BE2C (cell line): ENCODE measurements around the gene TCFL5. TPM values are rescaled to one million over a fixed set of nuclear protein-coding genes. Genes with fewer than 3 reads are reported as not detected.

Experiments
- DNase-seq: peaks from one replicate; pipeline ENCODE4 v3.0.0-alpha.2; 2020
- H3K27me3 ChIP-seq: fragments of 250-450 bp; sonication (Bioruptor Pico); 2 replicates; pipeline ENCODE4 v1.5.1; 2020; ENCODE audit warnings: mild to moderate bottlenecking
- H3K36me3 ChIP-seq: fragments of 250-450 bp; sonication (Bioruptor Pico); 2 replicates; pipeline ENCODE4 v1.5.1; 2020; ENCODE audit warnings: mild to moderate bottlenecking
- H3K4me1 ChIP-seq: fragments of 250-450 bp; sonication (Bioruptor Pico); 2 replicates; pipeline ENCODE4 v1.5.1; 2020
- H3K4me3 ChIP-seq: 2 replicates; pipeline ENCODE4 v1.5.1; 2011; ENCODE audit warnings: low read depth, low read length
- H3K9me3 ChIP-seq: fragments of 250-450 bp; sonication (Bioruptor Pico); 2 replicates; pipeline ENCODE4 v1.5.1; 2020
- polyA plus RNA-seq: library from polyadenylated mRNA; unstranded; fragments of >200 nt; gene quantifications from one replicate; pipeline ENCODE4 v1.2.1, GENCODE V29; 2012; ENCODE audit warnings: low read depth, missing spikeins; ENCODE audit not compliant: insufficient read length, insufficient read depth
- TF ChIP-seq, protein P1 (sequence below): IDR thresholded peaks from 2 replicates; pipeline ENCODE4 v1.5.1; 2012; ENCODE audit warnings: mild to moderate bottlenecking, low read depth, low read length

Gene TCFL5
- polyA plus RNA-seq = 8.8 TPM

DNA sequence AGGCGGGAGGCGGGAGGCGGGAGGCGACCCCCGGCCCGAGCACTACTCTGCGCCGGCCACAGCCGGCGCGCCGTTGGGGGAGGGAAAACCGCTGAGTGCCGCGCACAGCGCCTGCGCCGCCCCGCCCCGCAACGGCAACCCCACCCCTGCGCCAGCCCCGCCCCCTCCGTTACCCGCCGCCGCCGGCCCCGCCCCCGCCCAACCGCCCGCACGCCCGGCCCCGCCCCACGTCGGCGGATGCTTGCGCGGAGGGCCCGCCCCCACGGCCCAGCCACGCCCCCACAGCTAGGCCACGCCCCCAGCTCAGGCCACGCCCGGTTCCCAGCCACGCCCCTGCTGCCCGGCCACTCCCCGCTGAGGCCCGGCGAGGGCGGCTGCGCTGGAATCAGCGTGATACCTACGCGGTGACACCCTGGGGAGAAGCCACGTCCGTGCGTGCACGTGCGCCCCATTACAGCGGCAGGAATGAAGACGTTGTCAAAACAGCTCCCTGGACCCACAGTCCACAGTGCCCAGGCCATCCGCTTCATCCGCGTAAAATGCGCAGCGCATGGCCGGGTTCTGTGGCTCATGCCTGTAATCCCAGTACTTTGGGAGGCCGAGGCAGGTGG is at the start of gene TCFL5:
Gene TCFL5, minus strand, starts transcription at position 97 of the 611 bp plus-strand sequence. CDS start 152 bp downstream, outside the sequence.
- peak within 1 kb of the TSS; percentile 68 for H3K4me3 ChIP-seq
- DNase-seq = peak; percentile 92
- peaks cover 13% of the 10 kb centered on the region for H3K4me1 ChIP-seq
- H3K9me3 ChIP-seq = no peaks in the 10 kb centered on the region
- no peaks in the 10 kb centered on the region for H3K27me3 ChIP-seq
- H3K36me3 ChIP-seq = peaks cover 15% of the 10 kb centered on the region
- TF ChIP-seq, protein P1, sequence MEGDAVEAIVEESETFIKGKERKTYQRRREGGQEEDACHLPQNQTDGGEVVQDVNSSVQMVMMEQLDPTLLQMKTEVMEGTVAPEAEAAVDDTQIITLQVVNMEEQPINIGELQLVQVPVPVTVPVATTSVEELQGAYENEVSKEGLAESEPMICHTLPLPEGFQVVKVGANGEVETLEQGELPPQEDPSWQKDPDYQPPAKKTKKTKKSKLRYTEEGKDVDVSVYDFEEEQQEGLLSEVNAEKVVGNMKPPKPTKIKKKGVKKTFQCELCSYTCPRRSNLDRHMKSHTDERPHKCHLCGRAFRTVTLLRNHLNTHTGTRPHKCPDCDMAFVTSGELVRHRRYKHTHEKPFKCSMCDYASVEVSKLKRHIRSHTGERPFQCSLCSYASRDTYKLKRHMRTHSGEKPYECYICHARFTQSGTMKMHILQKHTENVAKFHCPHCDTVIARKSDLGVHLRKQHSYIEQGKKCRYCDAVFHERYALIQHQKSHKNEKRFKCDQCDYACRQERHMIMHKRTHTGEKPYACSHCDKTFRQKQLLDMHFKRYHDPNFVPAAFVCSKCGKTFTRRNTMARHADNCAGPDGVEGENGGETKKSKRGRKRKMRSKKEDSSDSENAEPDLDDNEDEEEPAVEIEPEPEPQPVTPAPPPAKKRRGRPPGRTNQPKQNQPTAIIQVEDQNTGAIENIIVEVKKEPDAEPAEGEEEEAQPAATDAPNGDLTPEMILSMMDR = no peak

DNA sequence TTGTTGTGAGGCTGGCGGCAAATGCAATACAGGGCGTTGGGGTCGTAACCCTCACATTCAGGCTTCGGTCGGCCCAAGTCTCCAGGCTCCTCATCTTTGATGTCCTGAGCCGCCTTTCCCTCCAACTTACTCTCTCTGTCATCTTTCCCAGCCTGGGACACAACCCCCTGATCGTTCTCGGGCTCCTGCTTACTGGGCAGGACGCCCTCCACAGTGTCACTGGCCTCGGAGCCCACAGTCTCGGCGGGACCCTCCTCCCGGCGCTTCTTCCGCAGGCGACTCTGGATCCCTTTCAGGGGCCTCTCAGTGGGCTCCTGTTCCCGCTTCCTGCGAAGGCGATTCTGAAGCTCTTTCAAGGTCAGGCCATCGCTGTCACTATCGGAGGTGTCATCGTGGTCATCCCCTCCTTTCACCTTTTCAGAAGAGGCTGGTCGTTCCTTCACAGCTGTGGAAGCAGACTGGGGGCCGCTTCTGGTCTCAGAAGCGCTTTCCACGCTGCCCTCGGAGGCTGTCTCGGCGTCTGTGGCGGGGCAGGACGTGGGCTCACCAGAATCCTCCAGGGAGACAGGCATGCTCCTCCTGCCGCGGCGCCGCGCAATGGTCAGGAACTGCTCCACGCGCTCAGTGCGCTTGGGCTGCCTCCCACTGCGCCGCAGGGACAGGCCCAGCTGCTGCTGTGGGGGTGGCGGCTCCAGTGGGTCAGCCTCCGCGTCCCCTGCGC is 49.3 kb upstream of the TCFL5 start:
- no peak for DNase-seq
- H3K27me3 ChIP-seq = no peaks in the 10 kb centered on the region
- no peak overlapping the region for H3K4me3 ChIP-seq
- H3K36me3 ChIP-seq = peaks cover 77% of the 10 kb centered on the region
- H3K4me1 ChIP-seq = peaks cover 6% of the 10 kb centered on the region
- H3K9me3 ChIP-seq = no peaks in the 10 kb centered on the region
- TF ChIP-seq, protein P1 = no peak

DNA sequence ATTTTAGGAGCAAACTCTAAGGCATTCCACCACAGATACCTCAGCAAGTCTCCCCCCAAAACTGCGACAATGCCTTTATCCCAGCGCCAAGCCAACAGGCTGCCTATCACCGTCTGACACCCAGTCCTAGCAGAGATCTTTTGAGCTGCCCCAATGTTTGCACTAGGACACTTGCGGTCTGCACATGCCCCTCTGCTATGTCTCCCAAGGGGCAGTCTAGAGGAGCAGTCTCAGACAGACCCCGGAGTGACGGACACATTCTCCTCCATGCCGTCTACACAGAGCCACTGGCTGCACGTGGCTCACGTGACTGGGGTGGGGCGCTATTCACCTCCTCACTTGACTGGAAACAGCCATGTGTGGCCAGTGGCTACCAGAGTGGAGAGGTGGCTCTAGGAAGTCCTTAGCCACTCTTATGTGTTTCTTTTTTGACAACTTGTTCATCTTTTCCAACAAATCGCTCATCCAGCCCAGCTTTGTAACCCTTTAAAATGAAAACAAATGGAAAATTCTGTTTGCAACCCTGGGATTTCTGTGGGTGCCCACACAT is 48.7 kb upstream of the TCFL5 start:
- H3K36me3 ChIP-seq = peaks cover 84% of the 10 kb centered on the region
- H3K4me3 ChIP-seq = no peak overlapping the region
- TF ChIP-seq, protein P1 = no peak
- H3K9me3 ChIP-seq = no peaks in the 10 kb centered on the region
- DNase-seq = no peak
- peaks cover 5% of the 10 kb centered on the region for H3K4me1 ChIP-seq
- no peaks in the 10 kb centered on the region for H3K27me3 ChIP-seq

DNA sequence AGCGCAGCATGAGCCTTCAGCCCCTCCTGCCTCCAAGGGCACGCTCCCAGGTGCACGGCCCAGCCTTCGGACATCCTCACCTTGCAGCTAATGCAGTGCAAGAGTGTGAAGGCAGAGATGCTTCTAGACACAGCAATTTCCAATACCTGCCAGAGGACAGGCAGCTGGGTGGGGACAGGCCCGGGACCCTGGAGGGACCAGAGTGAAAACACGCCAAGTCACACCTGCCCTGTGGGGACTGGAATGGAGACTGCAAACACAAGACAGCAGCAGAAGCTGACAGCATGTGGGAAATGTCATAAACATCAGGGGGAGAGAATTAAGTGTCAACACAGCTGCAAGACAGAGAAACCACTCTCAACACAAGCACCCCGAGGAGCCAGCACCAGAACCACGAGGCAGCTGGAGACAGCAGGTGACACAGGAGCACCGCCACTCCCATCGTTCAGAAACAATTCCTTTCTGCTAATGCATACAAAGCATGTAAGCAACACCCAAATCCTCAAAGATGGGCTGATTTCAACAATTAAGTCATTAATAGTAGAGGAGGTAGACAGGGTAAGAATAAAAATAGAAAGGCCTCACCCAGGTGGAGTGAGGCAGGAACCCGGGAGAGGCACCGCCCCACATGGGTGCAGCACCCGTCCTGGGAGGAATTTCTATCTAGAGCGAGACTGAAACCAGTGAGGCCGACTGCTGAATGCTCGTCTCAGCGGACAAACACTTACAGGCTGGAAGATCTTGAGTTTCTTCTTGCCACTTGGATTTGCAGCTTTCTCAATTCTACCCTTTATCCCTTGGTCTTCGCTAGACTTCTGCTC is 47.6 kb upstream of the TCFL5 start:
- Histone ChIP-seq H3K4me1 (no peaks in the 10 kb centered on the region), H3K36me3 (peaks cover 90% of the 10 kb centered on the region), H3K27me3 (no peaks in the 10 kb centered on the region), H3K4me3 (no peak overlapping the region), H3K9me3 (no peaks in the 10 kb centered on the region)
- TF ChIP-seq, protein P1 = no peak
- no peak for DNase-seq

DNA sequence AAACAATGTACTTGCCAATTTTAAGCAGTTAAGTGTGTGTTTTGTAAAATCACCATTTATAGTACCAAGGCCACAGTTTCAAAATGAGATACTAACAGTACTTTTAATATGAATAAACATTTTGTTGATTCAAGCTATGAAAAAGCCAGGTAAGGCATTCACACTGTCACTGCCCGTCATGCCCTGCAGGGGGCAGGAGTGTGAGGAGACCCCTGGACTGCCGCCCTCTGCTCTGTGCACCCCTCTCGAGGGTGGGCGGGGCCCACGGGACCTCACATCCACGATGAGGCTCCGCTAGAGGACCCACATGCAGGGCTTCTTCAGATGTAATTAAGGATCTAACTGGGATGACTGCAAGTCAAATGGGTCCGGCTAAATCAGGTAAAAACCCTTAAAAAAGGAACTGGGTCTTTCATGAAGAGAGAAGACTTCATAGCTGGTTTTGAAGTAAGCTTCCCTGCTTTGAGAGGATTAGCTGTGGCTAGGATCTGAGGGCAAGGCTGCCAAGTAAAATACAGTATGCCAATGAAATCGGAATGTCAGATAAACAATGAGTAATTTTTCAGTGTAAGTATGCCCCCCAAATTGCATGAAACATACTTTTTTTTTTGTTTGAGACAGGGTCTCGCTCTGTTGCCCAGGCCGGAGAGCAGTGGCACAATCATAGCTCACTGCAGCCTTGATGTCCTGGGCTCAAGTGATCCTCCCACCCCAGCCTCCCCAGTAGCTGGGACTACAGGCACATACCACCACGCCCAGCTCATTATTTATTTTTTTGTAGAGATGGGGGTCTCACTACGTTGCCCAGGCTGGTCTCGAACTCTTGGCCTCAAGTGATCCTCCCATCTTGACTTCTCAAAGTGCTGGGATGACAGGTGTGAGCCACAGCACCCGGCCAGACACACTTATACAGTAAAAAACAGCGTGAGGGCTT is 46.0 kb upstream of the TCFL5 start:
- Histone ChIP-seq H3K36me3 (peaks cover 96% of the 10 kb centered on the region), H3K4me1 (no peaks in the 10 kb centered on the region), H3K9me3 (no peaks in the 10 kb centered on the region), H3K27me3 (no peaks in the 10 kb centered on the region), H3K4me3 (no peak overlapping the region)
- TF ChIP-seq, protein P1 = peak; percentile 61
- DNase-seq = peak; percentile 49
